ENCODE data around the gene SLC8A3. TPM values are rescaled to one million over a fixed set of nuclear protein-coding genes. Genes with fewer than 3 reads are reported as not detected.
A peak's percentile ranks its signal among the peaks of the same experiment; 100 is the strongest.

The SLC8A3 gene
- total and polyA plus RNA-seq, 8 donors, result 0.44 to 24.9 (median 6.6) TPM

- Histone ChIP-seq H3K27me3 (peaks cover 21 to 90% of the 10 kb centered on the region in 2 donors), H3K4me1 (no peaks in the 10 kb centered on the region), H3K4me3 (no peak overlapping the region), H3K27ac (no peak overlapping the region), H3K36me3 (no peaks in the 10 kb centered on the region), H3K9me3 (no peaks in the 10 kb centered on the region)
- no peak for ATAC-seq
- intact Hi-C loops (cut with DNase I), result no loop called here
- no peak for DNase-seq
- TF ChIP-seq CTCF (IDR thresholded peaks at IDR 0.05), result no peak
Measured at GRCh38 chr14:70087380-70087697, 101.4 kb downstream of the SLC8A3 start.

- Histone ChIP-seq H3K27ac (no peak overlapping the region), H3K36me3 (no peaks in the 10 kb centered on the region), H3K9me3 (no peaks in the 10 kb centered on the region), H3K27me3 (peaks cover 20 to 91% of the 10 kb centered on the region in 2 donors), H3K4me3 (no peak overlapping the region), H3K4me1 (no peaks in the 10 kb centered on the region)
- TF ChIP-seq CTCF (IDR thresholded peaks at IDR 0.05), result peak in 1 of 2 donors; percentile 43
- intact Hi-C loops (cut with DNase I), result no loop called here
- peak; percentile 61 for ATAC-seq
- peak in 1 of 4 donors; percentile 67 for DNase-seq
Measured at GRCh38 chr14:70086685-70087379, 101.9 kb downstream of the SLC8A3 start.

- DNase-seq (no peak), ATAC-seq (no peak)
- Histone ChIP-seq H3K36me3 (no peaks in the 10 kb centered on the region), H3K4me1 (no peaks in the 10 kb centered on the region), H3K4me3 (no peak overlapping the region), H3K27me3 (peaks cover 8 to 82% of the 10 kb centered on the region in 2 donors), H3K27ac (no peak overlapping the region), H3K9me3 (no peaks in the 10 kb centered on the region)
- intact Hi-C loops (cut with DNase I), result no loop called here
- no peak for TF ChIP-seq CTCF (IDR thresholded peaks at IDR 0.05)
Measured at GRCh38 chr14:70084226-70084625, 104.5 kb downstream of the SLC8A3 start.

GRCh38 chr14:70082394-70082793 lies 106.4 kb downstream of the SLC8A3 start:
- Histone ChIP-seq H3K4me1 (no peaks in the 10 kb centered on the region), H3K36me3 (no peaks in the 10 kb centered on the region), H3K27me3 (peaks cover 8 to 78% of the 10 kb centered on the region in 2 donors), H3K4me3 (no peak overlapping the region), H3K27ac (no peak overlapping the region), H3K9me3 (no peaks in the 10 kb centered on the region)
- DNase-seq, result no peak
- no peak for TF ChIP-seq CTCF (IDR thresholded peaks at IDR 0.05)
- intact Hi-C loops (cut with DNase I), result no loop called here
- no peak for ATAC-seq

- no peak overlapping the region for H3K27ac ChIP-seq
- ATAC-seq (no peak), DNase-seq (no peak)
- no peaks in the 10 kb centered on the region for H3K9me3 ChIP-seq
- no peak for TF ChIP-seq CTCF (IDR thresholded peaks at IDR 0.05)
- H3K4me1 ChIP-seq, result no peaks in the 10 kb centered on the region
- H3K36me3 ChIP-seq, result no peaks in the 10 kb centered on the region
- H3K27me3 ChIP-seq, result peaks cover 10 to 61% of the 10 kb centered on the region in 2 donors
- intact Hi-C loops (cut with DNase I), result no loop called here
- no peak overlapping the region for H3K4me3 ChIP-seq
Measured at GRCh38 chr14:70080076-70080475, 108.7 kb downstream of the SLC8A3 start.
